Pulmonary artery endothelial cell (primary cell): Measurements from ENCODE around the gene FRZB. TPM values are rescaled to one million over a fixed set of nuclear protein-coding genes. Genes with fewer than 3 reads are reported as not detected.
"Not testable (repeated sequence)": the region's sequence is repeated elsewhere in the genome, so short reads cannot be mapped to it uniquely, and the experiment has no call there.

Experiments
- DNase-seq: peaks from one replicate; pipeline ENCODE4 v3.0.0-alpha.2; 2011; ENCODE audit warnings: low read depth, low spot score
- total RNA-seq: library from RNA; depleted of rRNA; stranded (reverse); fragments of >200 nt; gene quantifications from 2 replicates; pipeline ENCODE4 v1.2.3, GENCODE V29; 2014

Gene FRZB
- total RNA-seq, 1 donor from 2014 or later: not detected

DNA sequence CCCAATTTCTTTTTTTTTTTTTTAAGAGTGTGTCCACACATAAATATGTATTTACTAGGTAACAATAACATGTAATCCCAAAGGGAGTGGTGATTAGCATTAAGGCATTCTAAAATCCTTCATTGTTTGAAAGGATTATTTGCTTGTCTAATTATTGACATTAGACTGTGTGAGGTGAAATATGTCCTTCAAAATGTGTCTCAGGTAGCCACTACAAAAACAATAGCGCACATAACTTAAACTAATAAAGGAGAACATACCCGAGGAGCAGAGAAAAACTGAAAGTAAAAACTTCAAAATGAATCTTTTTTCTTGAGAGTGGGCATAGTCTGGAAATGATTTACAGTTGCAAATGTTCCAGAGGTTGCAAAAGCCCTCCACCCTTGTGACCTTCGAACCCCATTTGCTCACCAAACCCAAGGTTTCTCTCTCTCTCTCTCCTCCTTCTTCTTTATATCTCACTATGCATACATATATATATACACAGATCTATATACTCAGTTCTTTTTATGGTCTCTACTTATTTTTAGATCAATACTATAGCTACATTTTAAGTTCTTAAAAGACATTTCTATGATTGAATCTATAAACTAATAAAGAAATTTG, 24.4 kb upstream of the FRZB start:
- no peak for DNase-seq

DNA sequence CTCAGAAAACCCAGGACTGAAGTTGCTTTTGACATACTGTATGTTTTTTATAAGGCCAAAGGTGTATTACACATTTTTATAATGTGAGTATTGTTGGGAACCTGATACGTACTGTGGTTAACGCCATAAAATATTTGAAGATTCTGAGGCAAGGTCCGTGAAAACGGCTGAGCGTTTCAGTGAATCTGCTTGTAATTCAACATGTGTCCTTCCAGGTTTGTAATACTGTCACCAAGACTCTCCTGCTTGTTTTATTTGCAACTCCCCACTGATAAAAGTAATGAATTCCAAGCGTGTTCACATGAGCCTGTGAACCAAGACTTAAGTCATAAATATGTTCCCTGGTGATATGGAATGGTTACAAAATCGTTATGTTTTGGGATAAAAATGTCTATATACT, 23.9 kb upstream of the FRZB start:
- DNase-seq: no peak

DNA sequence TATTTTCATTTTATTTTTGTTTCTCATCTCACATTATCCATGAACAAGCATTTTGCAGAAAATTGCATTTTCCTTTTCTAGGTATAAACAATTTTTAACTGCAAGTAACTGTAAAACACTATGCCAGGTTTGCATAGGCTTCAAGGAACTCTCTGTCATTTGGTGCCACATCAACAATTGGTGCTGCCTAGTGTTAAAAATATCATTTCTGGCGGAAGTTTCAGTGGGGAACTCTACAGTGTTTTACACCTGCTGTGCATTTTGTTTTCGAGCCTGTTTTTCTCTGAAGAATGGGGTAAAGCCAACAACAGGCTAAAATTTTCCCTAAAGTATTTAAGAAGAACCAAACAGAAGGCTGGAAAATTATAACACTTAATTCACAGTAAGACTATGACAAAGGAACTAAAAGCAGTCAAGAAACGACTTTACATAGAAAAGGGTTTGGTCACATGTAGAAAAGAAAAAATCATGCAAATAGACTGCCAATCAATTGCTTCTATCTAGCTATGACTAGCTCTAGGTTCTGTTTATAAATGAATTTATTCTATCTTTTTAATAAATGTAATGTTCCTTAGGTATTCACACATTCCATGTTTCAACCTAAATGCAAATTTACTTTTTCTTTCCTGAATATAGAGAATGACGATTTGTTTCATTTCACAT, 21.4 kb upstream of the FRZB start:
- DNase-seq: no peak

DNA sequence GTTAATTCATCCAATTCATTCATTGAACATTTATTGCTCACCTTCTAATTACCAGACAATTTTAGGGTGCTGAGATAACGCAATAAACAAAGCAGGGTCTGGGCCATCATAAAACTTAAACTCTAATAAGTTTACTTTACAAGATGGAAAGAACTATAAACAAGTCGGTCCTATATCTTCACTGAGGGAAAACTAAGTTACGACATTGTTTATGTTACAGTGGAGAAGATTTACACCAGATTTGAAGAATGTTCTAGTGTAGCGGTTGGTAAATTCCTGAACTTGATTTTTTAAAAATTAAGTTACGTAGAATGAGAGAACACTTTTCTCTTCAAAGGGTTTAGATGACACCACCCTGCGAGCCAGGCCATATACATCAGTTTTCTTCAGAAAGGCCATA, 20.7 kb upstream of the FRZB start:
- no peak for DNase-seq

DNA sequence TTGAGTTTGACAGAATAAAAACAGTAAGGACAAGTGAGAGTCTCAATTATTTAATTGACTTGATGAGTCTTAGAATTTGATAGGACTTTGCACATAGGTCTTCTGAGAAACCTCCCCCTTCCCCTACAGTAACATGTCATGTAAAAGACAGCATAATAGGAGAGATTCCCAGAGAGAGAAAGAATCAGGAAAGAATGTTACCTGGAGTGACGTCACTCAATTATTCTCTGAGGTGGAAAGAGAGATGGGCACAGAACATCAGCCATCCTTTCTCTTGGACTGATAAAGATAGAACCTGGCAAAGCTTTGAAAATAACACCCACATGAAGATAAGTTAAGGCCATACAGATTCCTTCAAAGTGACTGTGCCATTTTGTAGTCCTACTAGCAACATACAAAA, 19.3 kb upstream of the FRZB start:
- no peak for DNase-seq

DNA sequence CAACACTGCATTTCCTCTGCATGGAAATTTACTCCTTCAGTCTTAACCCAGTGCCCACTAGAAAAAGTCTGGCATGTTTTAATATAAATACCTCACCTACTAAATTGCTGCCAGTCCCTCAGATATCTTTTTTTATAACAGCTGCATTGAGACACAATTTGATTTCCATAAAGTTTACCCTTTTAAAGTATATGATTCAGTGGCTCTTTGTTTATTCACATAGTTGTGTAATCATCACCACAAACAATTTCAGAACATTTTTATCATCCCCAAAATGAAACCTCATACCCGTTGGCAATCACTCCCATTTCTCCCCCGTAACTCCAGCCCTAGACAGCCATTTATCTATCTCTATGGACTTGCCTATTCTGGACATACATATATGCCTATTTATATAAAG, 17.0 kb upstream of the FRZB start:
- DNase-seq: no peak

DNA sequence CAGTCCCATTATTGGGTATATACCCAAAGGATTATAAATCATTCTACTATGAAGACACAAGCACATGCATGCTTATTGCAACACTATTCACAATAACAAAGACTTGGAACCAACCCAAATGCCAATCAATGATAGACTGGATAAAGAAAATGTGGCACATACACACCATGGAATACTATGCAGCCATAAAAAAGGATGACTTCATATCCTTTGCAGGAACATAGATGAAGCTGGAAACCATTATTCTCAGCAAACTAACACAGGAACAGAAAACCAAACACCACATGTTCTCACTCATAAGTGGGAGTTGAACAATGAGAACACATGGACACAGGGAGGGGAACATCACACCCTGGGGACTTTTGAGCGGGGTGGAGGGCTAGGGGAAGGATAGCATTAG, 13.7 kb upstream of the FRZB start:
- not testable (repeated sequence) for DNase-seq

DNA sequence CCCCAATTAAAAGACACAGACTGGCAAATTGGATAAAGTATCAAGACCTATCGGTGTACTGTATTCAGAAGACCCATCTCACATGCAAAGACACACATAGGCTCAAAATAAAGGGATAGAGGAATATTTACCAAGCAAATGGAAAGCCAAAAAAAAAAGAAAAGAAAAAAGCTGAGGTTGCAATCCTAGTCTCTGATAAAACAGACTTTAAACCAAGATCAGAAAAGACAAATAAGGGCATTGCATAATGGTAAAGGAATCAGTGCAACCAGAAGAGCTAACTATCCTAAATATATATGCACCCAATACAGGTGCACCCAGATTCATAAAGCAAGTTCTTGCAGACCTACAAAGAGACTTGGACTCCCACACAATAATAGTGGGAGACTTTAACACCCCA, 10.2 kb upstream of the FRZB start:
- not testable (repeated sequence) for DNase-seq

DNA sequence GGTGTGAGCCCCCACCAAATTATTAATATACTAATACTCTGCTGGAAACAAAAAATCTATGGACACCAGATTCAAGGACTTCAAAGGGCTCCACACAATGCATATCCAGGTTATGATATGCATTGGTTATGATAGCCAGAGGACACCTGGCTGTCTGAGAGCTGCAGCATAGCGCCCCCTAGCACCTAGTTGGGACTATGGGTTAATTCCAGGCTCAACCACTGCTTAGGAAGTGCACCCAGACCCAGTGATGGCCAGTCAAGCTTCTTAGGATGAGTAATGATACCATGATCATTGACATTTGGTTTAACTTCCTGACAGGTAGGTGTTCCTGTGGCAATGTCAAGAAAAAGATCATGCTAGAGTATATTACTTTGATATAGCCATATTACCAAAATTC, 3.8 kb upstream of the FRZB start:
- DNase-seq: no peak

DNA sequence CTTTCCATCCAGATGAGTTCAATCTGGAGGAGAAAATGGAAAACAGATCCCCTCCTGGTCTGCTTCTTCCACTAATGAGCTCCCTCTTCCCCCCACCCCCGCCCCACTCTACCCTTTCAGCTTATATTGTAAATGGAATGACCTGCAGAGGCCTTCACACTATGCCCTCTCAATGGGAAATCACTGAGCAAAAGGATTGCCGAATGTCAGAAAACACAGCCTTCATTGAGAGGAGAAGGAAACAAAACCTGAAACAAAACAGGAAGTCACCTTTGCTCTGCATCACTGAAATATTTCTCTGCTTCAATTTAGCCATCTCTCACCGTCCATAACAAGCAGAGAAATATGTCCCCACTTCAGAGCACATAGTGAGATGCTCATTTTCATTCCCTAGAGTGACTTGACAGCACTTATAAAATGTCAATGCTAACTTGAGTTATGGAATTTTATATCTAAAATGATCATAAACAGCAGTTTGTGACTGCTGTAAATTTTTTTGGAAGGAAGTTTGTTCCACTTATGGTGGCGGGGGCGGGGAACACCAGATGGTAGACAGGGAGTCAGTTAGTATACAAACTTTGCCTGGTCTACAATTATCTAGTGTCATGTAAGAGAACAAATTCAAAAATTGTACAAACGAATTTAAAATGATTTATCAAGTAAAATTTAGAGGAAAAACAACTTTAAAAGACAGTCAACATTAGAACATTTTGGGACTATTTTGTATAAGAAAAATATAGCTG, 1.8 kb upstream of the FRZB start:
- DNase-seq: no peak

DNA sequence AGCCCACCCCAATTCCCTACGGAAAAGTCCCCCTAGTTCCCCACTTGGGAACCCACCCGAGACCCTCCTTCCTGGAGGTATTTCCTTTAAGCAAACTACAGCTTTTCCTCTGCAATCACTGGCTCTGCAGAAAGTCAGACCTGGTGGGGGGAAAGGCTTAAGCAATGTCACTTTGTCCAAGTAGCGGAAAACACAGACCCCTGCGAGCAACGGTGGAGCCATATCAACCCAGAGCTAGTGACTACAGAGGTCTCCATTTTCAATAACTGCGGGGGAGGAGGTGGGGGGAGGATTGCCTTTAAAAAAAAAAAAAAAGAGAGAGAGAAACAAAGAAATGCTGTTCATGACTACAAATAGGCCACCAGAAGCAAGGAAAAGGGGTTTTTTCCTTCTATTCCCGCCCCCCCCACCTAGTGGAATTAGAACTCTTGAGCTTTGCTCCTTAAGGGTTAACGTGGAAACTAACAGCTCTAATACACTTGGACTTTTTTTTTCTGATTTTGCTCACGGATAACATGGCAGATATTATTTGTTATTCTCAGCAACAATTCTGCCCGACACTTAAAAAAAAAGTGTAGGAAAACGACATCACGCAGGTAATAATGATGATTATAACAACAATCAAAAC, 1.1 kb upstream of the FRZB start:
- DNase-seq: no peak

DNA sequence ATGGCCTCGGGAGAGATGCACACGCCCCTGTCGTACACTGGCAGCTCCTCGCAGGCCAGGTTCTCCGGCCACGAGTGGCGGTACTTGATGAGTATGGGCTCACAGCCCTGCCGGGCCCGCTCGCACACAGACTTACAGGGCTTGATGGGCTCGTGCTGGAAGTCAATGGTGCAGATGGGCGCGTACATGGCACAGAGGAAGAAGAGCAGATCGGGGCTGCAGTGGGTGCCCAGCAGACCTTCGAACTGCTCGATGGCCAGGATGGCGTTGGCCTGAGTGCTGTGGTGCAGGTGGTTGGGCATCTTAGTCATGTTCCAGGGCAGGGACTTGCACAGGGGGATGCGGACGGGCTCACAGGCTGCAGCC, 359 bp downstream of the FRZB start:
- no peak for DNase-seq

DNA sequence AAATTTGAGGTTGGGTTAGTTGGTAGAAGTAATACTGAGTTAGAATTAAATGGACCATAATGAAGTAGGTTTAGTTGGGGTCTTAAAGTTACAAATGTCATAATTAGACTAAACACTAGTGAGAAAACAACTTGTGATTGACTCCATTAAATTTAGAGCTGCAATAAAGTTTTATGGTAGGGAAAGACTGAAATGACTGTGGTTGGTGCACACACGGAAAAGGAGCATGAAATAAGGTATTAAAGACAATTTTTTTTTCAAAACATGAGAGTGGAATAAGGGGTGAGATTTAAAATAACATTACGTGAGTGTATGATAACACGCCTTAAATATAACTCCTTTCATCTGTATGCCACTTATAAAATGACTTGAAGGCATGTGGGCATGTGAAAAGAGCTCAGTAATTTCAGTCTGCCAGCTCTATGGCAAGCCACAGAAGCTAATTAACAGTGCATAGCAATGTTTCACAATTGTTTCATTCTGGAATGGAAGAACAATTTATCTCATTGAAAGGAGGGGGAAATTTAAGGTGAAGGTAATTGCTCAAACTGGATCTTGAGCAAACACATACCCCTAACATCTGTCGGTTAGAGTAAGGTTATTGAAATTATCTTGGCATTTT, 1.4 kb downstream of the FRZB start:
- no peak for DNase-seq

DNA sequence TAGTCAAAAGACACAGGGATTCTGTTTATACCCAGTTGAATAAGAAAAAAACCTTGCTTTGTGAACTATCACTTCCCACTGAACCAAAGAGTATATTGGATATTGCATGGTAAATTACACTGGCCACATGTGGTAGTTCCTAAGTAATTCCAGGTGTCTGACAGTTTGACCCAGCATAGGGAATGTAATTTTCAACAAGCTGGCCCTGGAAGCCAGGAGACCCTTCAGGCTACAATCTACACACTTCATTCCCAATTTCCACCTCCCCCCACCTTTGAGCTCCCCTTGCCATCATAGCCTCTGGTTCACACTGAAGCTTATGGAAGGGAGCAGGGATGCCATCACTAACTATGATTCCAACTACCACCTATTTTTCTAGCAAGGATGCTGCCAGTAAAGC, 2.8 kb downstream of the FRZB start:
- no peak for DNase-seq

DNA sequence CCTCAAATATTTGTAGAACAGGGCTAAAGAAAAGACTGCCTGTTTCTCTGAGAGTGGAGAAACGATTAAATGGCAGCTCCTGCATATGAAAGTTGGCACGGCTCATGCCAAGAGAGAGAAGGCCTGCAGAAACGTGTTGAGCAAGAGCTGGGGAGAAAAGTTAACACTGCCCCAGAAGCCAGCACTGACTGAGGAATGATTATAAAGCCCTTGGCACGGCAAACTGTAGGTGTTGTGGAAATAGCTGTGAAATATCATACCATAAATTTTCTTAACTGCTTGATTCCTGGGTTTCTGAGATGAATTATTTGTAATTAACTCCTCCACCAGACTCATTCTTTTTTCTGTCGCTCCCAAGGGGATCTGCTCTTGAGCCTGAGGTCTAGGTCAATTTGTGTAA, 4.3 kb downstream of the FRZB start:
- DNase-seq: no peak

DNA sequence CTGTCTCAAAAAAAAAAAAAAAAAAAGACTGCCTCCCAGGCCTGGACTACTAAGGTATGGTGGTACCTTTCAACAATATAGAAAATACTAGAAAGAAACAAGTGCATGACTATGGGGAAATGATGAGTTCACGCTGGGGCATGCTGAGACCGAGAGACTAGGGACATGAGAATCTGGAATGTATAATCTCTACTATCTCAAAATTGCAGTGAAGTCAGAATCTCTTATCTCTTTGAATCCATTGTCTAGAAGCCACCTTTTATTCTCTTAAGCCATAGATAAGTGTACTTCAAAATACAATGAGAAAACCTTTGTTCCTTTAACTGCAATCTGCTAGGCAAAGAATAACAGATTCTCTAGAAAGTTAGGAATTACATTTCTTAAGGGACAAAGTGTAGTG, 5.6 kb downstream of the FRZB start:
- DNase-seq: no peak

DNA sequence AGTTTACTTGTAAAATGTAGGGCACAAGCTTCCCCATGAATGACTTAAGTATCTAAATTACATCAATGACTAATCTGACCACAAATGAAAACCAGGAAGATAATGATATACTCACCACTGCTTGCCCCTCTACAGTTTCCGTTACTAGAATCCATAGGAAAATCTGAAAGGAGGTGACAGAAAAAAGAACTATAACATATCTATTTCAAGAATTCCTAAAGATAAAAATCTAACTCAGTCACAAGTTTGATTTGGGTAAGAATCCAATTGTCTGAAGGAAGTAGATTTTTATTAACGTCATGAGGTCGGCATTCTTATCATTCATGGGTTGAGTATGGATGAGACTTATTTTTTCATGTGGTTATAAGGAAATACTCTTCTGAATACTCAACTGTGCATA, 7.8 kb downstream of the FRZB start:
- DNase-seq: no peak

DNA sequence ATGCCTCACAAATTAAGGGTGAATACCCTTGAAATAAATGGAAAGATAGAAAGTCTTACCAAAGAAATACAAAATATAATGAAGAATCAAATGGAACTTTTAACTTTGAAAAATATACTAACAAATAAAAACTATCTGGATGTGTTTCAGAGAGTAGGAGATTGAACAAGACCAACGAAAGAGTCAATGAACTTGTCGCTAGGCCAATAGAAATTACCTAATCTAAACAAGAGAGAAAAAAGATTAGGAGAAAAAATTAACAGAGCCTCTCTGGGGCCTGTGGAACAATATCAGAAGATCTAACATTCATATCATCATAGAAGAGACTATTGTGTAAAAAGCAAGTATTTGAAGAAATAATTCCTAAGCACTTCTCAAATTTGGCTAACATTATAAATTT, 11.1 kb downstream of the FRZB start:
- DNase-seq: no peak

DNA sequence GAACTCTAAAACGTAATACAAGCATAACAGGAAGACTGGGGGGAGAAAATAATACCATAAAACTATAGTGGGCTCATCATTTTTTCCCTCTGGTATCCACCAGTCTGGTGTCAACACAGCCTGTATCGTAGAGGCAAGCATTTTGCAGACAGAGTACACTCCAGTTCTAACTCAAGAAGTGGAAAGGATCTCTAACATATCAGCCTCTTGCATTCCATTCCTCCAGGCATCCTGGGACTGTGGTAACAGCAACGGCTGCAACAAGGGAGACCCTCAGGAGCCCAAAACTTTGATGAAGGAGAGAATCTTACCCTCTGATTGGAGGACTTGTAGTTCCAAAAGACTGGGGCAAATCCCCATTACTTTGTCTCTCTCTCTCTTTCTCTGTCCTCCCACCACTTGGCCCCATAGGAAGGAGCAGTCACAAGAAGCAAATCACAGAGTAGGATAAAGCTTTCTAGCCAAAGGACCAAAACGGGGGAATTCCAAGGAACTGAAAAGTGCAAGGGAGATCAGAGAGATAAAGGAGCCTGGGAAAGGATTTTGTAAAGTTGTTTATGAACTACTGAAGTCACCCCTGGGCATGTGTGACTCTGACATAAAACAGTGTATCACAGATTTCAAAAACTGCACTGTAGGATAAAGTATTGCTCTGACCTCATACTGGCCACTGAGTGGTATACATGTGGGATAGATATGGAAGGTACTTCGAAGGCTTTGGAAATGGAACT, 11.9 kb downstream of the FRZB start:
- no peak for DNase-seq

DNA sequence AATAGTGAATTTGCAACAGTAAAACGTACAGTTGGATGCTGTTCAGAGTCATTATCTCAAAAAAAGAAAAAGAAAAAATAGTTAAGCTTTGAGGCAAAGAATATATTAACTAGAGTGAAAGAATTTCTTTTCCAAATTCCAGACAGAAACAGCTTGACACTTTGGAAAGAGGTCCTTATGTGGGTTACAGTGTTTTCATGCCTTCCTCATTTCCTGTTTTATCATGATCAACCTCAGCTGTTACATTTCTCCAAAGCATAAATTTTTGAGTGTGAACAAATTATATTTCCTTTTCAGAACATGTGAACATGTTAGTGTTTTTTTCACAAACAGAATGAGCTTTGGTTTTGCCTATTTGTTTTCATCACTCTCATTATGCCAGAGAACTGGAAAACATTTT, 13.6 kb downstream of the FRZB start:
- no peak for DNase-seq

DNA sequence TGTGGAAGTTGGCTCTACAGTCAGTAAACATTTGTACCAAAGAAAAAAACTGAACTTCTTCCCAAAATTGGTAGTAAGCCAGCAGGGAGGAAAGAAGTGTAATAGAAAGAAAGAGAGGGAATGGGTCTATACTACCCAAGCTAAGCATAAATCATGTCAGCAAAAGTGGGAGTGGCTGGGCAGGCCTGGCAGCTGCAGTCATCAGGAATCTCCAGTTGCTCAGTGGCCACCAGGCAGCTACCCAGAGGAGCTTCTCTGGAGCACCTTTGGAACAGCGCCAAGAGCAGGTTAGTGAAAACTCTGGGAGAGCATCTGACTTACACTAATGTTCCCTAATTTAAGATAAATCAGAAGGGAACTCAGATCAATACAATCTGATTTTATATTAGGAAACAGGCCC, 14.3 kb downstream of the FRZB start:
- DNase-seq: no peak
